ENCODE measurements around the gene VAT1L. TPM values are rescaled to one million over a fixed set of nuclear protein-coding genes. Genes with fewer than 3 reads are reported as not detected.

Gene VAT1L
- total RNA-seq, 4 donors from 2014 or later, result 0.80 to 1.4 (median 1.2) TPM

DNA sequence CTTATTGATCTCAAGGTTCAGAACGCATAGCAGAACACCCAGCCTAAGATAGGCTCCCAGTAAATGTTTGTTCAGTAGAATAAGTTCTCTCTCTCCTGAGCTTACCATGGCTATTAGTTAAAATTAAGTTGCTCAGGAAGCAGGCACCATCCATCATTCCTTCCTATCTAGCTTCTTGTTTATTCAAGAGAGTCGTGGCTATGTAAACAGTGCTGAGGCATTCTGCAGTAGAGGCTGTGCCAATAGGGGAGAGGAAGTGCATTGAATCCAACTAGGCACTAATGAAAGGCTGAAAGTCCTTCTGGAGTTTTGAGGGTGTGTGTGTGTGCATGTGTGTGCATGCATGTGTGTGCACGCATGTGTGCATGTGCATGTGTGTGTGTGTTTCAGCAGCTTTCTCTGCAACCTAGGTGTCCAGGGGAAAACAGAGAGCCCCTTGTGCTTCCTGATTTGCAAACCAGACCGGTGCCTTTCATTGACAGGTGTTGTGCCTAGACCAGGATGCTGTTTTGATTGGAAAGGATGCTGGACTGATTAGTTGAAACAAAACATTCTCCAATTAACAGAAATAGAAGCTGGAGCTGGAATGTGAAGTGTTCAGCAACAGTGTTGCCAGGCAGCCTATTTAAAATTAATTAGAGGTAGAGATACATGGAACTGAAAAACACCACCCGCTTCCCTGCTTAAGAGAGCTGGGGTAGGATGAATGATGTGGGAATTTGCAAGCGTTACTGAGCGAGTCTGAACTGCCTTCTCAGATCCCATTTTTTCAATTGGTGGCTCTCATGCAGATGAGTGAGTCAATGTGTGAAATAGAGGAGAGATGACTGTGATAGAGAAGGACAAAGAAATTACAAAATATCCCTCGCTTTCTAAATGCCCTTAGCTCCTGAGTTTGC, 130.7 kb downstream of the VAT1L start:
- Histone ChIP-seq H3K36me3 (no peaks in the 10 kb centered on the region), H3K4me3 (no peak overlapping the region), H3K9me3 (no peaks in the 10 kb centered on the region), H3K27me3 (no peaks in the 10 kb centered on the region), H3K4me1 (peaks cover 0 to 10% (median 0%) of the 10 kb centered on the region in 4 donors), H3K27ac (no peak overlapping the region)
- 45 to 53% methylated on average over 6 to 8 of the region's 8 CpGs for WGBS, 2 donors (ENCODE audit: low coverage in 1 of 2)
- in situ Hi-C loops (cut with MboI; ENCODE audit: low pct_ligation_motif_present in 1 of 4, low pct_unique_long_range_greater_than_20kb in 1 of 4, low sequenced_read_pairs in 3 of 4), result no loop called here
- no peak for DNase-seq
- no peak for TF ChIP-seq EP300 (IDR thresholded peaks at IDR 0.05; ENCODE audit: low read depth)
- TF ChIP-seq POLR2AphosphoS5 (IDR thresholded peaks at IDR 0.05), result no peak
- TF ChIP-seq, protein P1, sequence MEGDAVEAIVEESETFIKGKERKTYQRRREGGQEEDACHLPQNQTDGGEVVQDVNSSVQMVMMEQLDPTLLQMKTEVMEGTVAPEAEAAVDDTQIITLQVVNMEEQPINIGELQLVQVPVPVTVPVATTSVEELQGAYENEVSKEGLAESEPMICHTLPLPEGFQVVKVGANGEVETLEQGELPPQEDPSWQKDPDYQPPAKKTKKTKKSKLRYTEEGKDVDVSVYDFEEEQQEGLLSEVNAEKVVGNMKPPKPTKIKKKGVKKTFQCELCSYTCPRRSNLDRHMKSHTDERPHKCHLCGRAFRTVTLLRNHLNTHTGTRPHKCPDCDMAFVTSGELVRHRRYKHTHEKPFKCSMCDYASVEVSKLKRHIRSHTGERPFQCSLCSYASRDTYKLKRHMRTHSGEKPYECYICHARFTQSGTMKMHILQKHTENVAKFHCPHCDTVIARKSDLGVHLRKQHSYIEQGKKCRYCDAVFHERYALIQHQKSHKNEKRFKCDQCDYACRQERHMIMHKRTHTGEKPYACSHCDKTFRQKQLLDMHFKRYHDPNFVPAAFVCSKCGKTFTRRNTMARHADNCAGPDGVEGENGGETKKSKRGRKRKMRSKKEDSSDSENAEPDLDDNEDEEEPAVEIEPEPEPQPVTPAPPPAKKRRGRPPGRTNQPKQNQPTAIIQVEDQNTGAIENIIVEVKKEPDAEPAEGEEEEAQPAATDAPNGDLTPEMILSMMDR (IDR thresholded peaks at IDR 0.05), result no peak
- TF ChIP-seq POLR2A (IDR thresholded peaks at IDR 0.05), result no peak
- intact Hi-C loops (cut with DNase I; ENCODE audit: low total_unique reads), result no loop called here

DNA sequence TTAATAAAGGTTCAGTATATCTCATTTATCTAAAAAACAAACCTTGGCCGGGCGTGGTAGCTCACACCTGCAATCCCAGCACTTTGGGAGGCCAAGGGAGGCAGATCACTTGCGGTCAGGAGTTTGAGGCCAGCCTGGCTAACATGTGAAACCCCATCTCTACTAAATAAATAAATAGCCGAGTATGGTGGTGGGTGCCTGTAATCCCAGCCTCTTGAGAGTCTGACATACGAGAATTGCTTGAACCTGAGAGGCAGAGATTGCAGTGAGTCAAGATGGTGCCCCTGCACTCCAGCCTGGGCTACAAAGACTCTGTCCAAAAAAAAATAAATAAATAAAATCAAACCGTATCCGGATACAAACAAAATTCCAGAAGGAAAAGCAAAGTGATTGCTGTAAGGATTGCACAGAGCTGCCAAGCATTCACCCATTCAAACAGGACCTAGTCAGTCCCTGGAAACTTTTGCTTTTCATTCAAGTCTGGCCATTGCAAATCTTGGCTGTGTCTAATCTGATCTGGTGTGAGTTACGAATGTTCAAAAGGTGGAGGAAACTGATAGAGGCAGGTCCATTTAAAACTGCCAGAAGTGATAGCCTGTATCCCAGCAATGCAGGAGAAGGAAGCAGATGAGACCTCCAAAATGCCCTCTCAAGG, 131.5 kb downstream of the VAT1L start:
- in situ Hi-C loops (cut with MboI; ENCODE audit: low pct_ligation_motif_present in 1 of 4, low pct_unique_long_range_greater_than_20kb in 1 of 4, low sequenced_read_pairs in 3 of 4), result no loop called here
- WGBS, 2 donors (ENCODE audit: low coverage in 1 of 2), result 66 to 71% methylated on average over 7 to 8 of the region's 8 CpGs
- Histone ChIP-seq H3K27me3 (no peaks in the 10 kb centered on the region), H3K36me3 (no peaks in the 10 kb centered on the region), H3K4me1 (peaks cover 0 to 10% (median 0%) of the 10 kb centered on the region in 4 donors), H3K9me3 (no peaks in the 10 kb centered on the region), H3K4me3 (no peak overlapping the region), H3K27ac (no peak overlapping the region)
- TF ChIP-seq POLR2A (IDR thresholded peaks at IDR 0.05) (no peak), POLR2AphosphoS5 (IDR thresholded peaks at IDR 0.05) (no peak), EP300 (IDR thresholded peaks at IDR 0.05; ENCODE audit: low read depth) (no peak)
- TF ChIP-seq, protein P1 (IDR thresholded peaks at IDR 0.05), result no peak
- no peak for DNase-seq
- intact Hi-C loops (cut with DNase I; ENCODE audit: low total_unique reads), result no loop called here

DNA sequence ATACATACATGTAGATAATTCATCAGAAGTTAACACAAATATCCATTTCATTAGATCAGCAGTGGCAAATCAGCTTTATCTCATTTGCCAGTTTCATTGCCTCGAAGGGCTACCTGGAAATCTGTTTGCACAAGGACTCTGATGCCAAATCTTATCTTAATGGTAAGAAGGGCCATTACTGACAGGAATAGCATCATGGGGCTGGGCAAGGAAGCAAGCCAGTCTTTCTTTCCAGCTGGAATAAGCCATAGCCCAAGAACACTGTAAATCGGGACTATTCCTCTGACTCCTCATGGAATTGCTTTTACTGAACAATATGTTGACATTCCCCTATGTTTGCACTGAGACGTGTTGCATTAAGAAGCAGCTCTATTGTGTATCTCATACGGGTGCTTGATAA, 132.6 kb downstream of the VAT1L start:
- Histone ChIP-seq H3K4me3 (no peak overlapping the region), H3K9me3 (no peaks in the 10 kb centered on the region), H3K36me3 (no peaks in the 10 kb centered on the region), H3K27ac (no peak overlapping the region), H3K27me3 (no peaks in the 10 kb centered on the region), H3K4me1 (peaks cover 0 to 10% (median 0%) of the 10 kb centered on the region in 4 donors)
- TF ChIP-seq POLR2A (IDR thresholded peaks at IDR 0.05), result no peak
- no peak for TF ChIP-seq POLR2AphosphoS5 (IDR thresholded peaks at IDR 0.05)
- no peak for TF ChIP-seq EP300 (IDR thresholded peaks at IDR 0.05; ENCODE audit: low read depth)
- TF ChIP-seq, protein P1 (IDR thresholded peaks at IDR 0.05), result no peak
- DNase-seq, result no peak
- 68 to 100% methylated on average over 1 to 4 of the region's 4 CpGs for WGBS, 2 donors (ENCODE audit: low coverage in 1 of 2)
- intact Hi-C loops (cut with DNase I; ENCODE audit: low total_unique reads), result no loop called here
- in situ Hi-C loops (cut with MboI; ENCODE audit: low pct_ligation_motif_present in 1 of 4, low pct_unique_long_range_greater_than_20kb in 1 of 4, low sequenced_read_pairs in 3 of 4), result no loop called here

DNA sequence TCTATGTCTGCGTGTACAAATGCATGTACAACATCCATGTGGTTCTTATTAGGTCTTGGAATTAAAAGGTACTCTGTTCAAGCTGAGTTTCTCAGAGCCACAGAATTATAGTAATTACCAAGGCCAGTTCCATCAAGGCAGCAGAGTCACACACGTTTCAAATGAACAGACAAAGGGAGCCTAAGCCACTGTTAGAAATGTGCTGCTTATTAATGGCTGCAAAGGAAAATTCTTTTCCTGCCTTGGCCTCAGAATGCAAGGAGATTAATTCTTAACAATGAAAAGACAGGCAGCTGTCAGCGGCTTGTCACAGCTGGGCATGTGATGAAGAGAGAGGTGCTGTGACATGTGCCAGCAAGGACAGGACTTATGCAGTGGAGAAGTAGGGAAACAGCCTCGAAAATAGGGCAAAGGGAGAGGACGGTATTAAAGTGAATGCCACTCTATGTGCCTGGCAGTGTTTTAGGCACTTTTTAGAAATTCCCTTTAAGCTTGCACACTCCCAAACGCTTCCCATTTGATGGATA, 133.9 kb downstream of the VAT1L start:
- 81 to 85% methylated on average over 6 of the region's 6 CpGs for WGBS, 2 donors (ENCODE audit: low coverage in 1 of 2)
- Histone ChIP-seq H3K4me3 (no peak overlapping the region), H3K27ac (no peak overlapping the region), H3K9me3 (no peaks in the 10 kb centered on the region), H3K27me3 (no peaks in the 10 kb centered on the region), H3K36me3 (no peaks in the 10 kb centered on the region), H3K4me1 (peaks cover 0 to 10% (median 0%) of the 10 kb centered on the region in 4 donors)
- in situ Hi-C loops (cut with MboI; ENCODE audit: low pct_ligation_motif_present in 1 of 4, low pct_unique_long_range_greater_than_20kb in 1 of 4, low sequenced_read_pairs in 3 of 4), result no loop called here
- DNase-seq, result no peak
- TF ChIP-seq EP300 (IDR thresholded peaks at IDR 0.05; ENCODE audit: low read depth) (no peak), POLR2AphosphoS5 (IDR thresholded peaks at IDR 0.05) (no peak)
- intact Hi-C loops (cut with DNase I; ENCODE audit: low total_unique reads), result no loop called here
